ENCODE data around the gene MYPOP. TPM values are rescaled to one million over a fixed set of nuclear protein-coding genes. Genes with fewer than 3 reads are reported as not detected.
A peak's percentile ranks its signal among the peaks of the same experiment; 100 is the strongest.

Gene MYPOP
- total and polyA plus RNA-seq, 2 of the 13 experiments (the other 11 are each of a cell fraction or from before 2014, with no cell fraction given) = 2.3 to 2.7 TPM

DNA sequence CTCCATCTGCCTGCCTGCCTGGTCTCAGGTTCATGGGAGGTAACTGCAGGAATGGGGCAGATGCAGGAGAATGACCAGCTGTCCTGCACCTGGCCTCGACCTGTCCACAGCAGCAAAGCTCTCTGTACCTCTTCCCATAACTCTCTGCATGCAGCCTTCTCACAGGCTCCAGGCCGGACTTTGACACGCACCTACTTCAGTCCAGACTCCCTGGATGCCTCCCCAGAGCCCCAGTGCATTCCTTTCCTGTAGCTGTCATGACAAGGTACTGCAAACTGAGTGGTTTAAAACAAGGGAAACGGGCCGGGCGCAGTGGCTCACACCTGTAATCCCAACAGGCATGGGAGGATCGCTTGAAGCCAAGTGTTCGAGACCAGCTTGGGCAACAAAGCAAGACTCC, 8.9 kb upstream of the MYPOP start (continued):
- no peak for TF ChIP-seq U2AF2 (IDR thresholded peaks at IDR 0.05; ENCODE audit: low read depth, low read length)
- no peak; the same call in 1 of the 2 replicates for TF ChIP-seq ZNF614 (CRISPR knock-in tag; IDR thresholded peaks at IDR 0.05; ENCODE audit: borderline replicate concordance)
- TF ChIP-seq TEAD3 (CRISPR knock-in tag; optimal IDR thresholded peaks at IDR 0.05; ENCODE audit: borderline replicate concordance) = peak; percentile 83
- TF ChIP-seq, protein P1, sequence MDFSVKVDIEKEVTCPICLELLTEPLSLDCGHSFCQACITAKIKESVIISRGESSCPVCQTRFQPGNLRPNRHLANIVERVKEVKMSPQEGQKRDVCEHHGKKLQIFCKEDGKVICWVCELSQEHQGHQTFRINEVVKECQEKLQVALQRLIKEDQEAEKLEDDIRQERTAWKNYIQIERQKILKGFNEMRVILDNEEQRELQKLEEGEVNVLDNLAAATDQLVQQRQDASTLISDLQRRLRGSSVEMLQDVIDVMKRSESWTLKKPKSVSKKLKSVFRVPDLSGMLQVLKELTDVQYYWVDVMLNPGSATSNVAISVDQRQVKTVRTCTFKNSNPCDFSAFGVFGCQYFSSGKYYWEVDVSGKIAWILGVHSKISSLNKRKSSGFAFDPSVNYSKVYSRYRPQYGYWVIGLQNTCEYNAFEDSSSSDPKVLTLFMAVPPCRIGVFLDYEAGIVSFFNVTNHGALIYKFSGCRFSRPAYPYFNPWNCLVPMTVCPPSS (IDR thresholded peaks at IDR 0.05) = no peak
- TF ChIP-seq, protein P2, sequence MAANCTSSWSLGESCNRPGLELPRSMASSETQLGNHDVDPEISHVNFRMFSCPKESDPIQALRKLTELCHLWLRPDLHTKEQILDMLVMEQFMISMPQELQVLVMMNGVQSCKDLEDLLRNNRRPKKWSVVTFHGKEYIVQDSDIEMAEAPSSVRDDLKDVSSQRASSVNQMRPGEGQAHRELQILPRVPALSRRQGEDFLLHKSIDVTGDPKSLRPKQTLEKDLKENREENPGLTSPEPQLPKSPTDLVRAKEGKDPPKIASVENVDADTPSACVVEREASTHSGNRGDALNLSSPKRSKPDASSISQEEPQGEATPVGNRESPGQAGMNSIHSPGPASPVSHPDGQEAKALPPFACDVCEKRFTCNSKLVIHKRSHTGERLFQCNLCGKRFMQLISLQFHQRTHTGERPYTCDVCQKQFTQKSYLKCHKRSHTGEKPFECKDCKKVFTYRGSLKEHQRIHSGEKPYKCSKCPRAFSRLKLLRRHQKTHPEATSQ (CRISPR knock-in tag; IDR thresholded peaks at IDR 0.05; ENCODE audit: borderline replicate concordance) = no peak
- TF ChIP-seq GATA4 (IDR thresholded peaks at IDR 0.05; ENCODE audit: borderline replicate concordance, low read depth) = no peak
- TF ChIP-seq, protein P3, sequence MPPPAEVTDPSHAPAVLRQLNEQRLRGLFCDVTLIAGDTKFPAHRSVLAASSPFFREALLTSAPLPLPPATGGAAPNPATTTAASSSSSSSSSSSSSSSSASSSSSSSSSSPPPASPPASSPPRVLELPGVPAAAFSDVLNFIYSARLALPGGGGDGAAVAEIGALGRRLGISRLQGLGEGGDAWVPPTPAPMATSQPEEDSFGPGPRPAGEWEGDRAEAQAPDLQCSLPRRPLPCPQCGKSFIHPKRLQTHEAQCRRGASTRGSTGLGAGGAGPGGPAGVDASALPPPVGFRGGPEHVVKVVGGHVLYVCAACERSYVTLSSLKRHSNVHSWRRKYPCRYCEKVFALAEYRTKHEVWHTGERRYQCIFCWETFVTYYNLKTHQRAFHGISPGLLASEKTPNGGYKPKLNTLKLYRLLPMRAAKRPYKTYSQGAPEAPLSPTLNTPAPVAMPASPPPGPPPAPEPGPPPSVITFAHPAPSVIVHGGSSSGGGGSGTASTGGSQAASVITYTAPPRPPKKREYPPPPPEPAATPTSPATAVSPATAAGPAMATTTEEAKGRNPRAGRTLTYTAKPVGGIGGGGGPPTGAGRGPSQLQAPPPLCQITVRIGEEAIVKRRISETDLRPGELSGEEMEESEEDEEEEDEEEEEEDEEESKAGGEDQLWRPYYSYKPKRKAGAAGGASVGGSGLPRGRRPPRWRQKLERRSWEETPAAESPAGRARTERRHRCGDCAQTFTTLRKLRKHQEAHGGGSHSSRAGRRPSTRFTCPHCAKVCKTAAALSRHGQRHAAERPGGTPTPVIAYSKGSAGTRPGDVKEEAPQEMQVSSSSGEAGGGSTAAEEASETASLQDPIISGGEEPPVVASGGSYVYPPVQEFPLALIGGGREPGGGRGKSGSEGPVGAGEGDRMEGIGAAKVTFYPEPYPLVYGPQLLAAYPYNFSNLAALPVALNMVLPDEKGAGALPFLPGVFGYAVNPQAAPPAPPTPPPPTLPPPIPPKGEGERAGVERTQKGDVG (CRISPR knock-in tag; IDR thresholded peaks at IDR 0.05; ENCODE audit: borderline replicate concordance) = no peak
- TF ChIP-seq, protein P4, sequence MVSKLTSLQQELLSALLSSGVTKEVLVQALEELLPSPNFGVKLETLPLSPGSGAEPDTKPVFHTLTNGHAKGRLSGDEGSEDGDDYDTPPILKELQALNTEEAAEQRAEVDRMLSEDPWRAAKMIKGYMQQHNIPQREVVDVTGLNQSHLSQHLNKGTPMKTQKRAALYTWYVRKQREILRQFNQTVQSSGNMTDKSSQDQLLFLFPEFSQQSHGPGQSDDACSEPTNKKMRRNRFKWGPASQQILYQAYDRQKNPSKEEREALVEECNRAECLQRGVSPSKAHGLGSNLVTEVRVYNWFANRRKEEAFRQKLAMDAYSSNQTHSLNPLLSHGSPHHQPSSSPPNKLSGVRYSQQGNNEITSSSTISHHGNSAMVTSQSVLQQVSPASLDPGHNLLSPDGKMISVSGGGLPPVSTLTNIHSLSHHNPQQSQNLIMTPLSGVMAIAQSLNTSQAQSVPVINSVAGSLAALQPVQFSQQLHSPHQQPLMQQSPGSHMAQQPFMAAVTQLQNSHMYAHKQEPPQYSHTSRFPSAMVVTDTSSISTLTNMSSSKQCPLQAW (CRISPR knock-in tag; IDR thresholded peaks at IDR 0.05) = no peak
- TF ChIP-seq ZNF562 (CRISPR knock-in tag; IDR thresholded peaks at IDR 0.05; ENCODE audit: borderline replicate concordance) = no peak
- no peak for TF ChIP-seq RFX1 (IDR thresholded peaks at IDR 0.05)
- TF ChIP-seq, protein P5, sequence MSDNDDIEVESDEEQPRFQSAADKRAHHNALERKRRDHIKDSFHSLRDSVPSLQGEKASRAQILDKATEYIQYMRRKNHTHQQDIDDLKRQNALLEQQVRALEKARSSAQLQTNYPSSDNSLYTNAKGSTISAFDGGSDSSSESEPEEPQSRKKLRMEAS (IDR thresholded peaks at IDR 0.05) = peak; percentile 27
- TF ChIP-seq ZBTB7B (CRISPR knock-in tag; IDR thresholded peaks at IDR 0.05) = no peak
- TF ChIP-seq, protein P6, sequence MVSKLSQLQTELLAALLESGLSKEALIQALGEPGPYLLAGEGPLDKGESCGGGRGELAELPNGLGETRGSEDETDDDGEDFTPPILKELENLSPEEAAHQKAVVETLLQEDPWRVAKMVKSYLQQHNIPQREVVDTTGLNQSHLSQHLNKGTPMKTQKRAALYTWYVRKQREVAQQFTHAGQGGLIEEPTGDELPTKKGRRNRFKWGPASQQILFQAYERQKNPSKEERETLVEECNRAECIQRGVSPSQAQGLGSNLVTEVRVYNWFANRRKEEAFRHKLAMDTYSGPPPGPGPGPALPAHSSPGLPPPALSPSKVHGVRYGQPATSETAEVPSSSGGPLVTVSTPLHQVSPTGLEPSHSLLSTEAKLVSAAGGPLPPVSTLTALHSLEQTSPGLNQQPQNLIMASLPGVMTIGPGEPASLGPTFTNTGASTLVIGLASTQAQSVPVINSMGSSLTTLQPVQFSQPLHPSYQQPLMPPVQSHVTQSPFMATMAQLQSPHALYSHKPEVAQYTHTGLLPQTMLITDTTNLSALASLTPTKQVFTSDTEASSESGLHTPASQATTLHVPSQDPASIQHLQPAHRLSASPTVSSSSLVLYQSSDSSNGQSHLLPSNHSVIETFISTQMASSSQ (IDR thresholded peaks at IDR 0.05; ENCODE audit: low read depth) = no peak
- TF ChIP-seq, protein P6 (CRISPR knock-in tag; IDR thresholded peaks at IDR 0.05; ENCODE audit: borderline replicate concordance) = no peak
- TF ChIP-seq GATAD2A (CRISPR knock-in tag; IDR thresholded peaks at IDR 0.05) = peak; percentile 46; the same call in 1 of the 2 replicates
- TF ChIP-seq, protein P7, sequence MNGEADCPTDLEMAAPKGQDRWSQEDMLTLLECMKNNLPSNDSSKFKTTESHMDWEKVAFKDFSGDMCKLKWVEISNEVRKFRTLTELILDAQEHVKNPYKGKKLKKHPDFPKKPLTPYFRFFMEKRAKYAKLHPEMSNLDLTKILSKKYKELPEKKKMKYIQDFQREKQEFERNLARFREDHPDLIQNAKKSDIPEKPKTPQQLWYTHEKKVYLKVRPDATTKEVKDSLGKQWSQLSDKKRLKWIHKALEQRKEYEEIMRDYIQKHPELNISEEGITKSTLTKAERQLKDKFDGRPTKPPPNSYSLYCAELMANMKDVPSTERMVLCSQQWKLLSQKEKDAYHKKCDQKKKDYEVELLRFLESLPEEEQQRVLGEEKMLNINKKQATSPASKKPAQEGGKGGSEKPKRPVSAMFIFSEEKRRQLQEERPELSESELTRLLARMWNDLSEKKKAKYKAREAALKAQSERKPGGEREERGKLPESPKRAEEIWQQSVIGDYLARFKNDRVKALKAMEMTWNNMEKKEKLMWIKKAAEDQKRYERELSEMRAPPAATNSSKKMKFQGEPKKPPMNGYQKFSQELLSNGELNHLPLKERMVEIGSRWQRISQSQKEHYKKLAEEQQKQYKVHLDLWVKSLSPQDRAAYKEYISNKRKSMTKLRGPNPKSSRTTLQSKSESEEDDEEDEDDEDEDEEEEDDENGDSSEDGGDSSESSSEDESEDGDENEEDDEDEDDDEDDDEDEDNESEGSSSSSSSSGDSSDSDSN (CRISPR knock-in tag; IDR thresholded peaks at IDR 0.05) = peak; percentile 45
